ENCODE measurements around the gene TJP3.
"Not testable (repeated sequence)": the region's sequence is repeated elsewhere in the genome, so short reads cannot be mapped to it uniquely, and the experiment has no call there.

The TJP3 gene

DNA sequence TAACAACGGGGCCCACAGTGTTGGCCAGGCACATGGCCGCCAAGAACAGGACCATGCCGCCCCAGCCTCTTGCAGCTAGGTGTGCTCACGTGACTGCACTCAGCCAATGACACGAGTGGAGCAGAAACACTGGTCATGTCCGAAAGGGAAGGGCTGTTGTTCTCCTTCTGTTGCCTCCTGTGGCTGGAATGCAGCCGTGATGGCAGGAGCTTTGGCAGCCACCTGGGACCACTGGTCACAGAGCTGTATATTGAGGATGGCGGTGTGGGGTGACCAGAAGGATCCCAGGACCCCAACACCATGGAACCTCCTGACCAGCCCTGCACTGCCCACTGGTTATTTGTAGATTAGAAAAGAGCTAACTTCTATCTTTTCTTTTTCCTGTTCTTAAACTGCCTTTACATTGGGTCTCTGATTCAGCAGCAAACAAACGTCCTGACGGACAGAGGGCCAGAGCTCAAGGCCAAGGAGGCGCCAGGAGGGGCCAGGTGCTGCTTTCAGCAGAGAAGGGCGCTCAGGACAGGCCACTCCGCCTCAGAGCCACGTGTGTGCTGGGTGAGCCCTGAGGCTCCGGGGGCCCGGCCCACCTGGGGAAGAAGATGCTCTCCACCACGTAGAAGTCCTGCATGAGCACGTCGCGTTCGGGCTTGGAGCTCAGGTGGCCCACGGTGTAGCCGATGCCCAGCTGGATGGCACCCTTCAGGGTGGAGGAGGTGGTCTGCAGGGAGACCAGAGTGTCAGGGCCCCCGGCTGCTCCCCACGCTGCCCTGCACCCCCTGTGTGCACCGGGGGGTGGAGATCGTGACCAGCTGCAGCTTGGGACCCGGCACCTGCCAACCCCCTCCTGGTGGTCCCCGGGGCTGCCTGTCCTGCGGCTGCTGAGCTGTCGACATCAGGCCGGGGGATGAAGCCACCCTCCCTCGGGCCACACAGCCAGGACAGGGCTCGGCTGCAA is 46.6 kb upstream of the TJP3 start:
- ChIA-PET POLR2A (ENCODE audit: low non-redundant PET) (no interaction called here), CTCF (interaction anchor here (0.6 to 1.3 kb wide), 2 partner anchors 187 to 218 kb away, joined by 3 to 6 read pairs; no protein-coding TSS in a partner anchor)
- H3K27ac ChIP-seq: no peak overlapping the region; the same call in 1 of the 2 replicates
- TF ChIP-seq, protein P1, sequence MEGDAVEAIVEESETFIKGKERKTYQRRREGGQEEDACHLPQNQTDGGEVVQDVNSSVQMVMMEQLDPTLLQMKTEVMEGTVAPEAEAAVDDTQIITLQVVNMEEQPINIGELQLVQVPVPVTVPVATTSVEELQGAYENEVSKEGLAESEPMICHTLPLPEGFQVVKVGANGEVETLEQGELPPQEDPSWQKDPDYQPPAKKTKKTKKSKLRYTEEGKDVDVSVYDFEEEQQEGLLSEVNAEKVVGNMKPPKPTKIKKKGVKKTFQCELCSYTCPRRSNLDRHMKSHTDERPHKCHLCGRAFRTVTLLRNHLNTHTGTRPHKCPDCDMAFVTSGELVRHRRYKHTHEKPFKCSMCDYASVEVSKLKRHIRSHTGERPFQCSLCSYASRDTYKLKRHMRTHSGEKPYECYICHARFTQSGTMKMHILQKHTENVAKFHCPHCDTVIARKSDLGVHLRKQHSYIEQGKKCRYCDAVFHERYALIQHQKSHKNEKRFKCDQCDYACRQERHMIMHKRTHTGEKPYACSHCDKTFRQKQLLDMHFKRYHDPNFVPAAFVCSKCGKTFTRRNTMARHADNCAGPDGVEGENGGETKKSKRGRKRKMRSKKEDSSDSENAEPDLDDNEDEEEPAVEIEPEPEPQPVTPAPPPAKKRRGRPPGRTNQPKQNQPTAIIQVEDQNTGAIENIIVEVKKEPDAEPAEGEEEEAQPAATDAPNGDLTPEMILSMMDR (conservative IDR thresholded peaks at IDR 0.05; ENCODE audit: low read depth): no peak
- DNase-seq (ENCODE audit: low spot score): no peak

DNA sequence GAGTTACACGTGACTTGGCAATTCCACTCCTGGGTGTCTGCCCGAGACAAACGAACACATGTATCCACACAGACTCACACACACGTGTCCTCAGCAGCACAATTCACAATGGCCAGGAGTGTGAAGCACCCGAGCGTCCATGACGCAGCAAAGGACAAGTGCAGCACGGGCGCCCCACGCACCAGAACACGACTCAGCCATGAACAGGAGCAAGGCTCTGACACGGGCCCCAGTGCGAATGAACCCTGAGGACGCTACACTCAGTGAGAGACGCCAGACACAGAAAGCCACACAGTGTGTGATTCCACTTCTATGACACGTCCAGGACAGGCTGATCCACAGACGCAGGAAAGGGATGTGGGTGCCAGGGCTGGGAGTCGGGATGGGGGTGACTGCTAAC is 44.3 kb upstream of the TJP3 start:
- no peak overlapping the region for H3K27ac ChIP-seq
- ChIA-PET CTCF (no interaction called here), POLR2A (ENCODE audit: low non-redundant PET) (no interaction called here)
- no peak for DNase-seq (ENCODE audit: low spot score)
- TF ChIP-seq, protein P1 (conservative IDR thresholded peaks at IDR 0.05; ENCODE audit: low read depth): no peak

DNA sequence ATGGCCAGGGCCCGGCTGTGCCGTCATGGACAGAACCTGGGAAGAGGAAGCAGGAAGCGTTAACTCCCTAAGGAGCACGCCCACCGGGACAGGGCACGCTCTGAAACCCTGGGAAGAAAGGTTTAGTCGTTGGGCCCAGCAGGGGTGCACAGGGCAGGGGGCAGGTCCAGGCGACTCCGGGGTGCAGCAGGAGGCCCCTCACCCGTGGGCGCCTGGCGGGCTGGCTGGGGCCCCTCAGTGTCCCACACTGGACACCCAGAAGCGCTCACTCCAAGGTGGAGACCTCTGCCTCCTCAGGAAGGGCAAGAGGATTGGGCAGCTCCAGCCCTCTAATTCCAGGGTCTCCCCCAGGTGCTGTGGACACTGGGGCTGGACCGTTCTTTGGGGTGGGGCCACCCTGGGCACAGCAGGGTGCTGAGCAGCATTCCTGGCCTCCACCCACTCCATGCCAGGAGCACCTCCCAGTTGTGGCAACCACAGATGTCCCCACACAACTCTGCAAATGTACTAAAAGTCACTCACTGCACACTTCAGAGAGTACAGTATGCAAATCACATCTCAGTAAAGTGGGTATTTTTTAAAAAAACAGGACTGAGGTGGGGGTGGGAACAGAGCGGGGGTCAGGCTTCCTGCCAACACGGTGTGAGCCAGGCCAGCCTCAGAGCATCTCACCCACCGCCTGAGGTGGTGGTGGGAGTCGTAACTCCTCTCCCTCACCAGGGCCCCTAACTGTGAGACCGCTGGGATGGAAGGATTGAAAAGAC is 43.1 kb upstream of the TJP3 start:
- no peak overlapping the region for H3K27ac ChIP-seq
- CTCF ChIA-PET: interaction anchor here (0.6 kb wide), 2 partner anchors 12 to 690 kb away, joined by 3 to 4 read pairs; no protein-coding TSS in a partner anchor
- TF ChIP-seq, protein P1 (conservative IDR thresholded peaks at IDR 0.05; ENCODE audit: low read depth): no peak
- DNase-seq (ENCODE audit: low spot score): no peak
- POLR2A ChIA-PET (ENCODE audit: low non-redundant PET): no interaction called here

- DNase-seq (ENCODE audit: low spot score): peak; percentile 62
- TF ChIP-seq, protein P1 (conservative IDR thresholded peaks at IDR 0.05; ENCODE audit: low read depth): peak; percentile 90
- no peak overlapping the region for H3K27ac ChIP-seq
- CTCF ChIA-PET: interaction anchor here (0.6 to 1.5 kb wide), 6 partner anchors 9 to 225 kb away, joined by 3 to 6 read pairs (median 4); partner anchors contain the start of gene TJP3
- POLR2A ChIA-PET (ENCODE audit: low non-redundant PET): no interaction called here
Observed at GRCh38 chr19:3665681-3666544, 42.3 kb upstream of the TJP3 start.

DNA sequence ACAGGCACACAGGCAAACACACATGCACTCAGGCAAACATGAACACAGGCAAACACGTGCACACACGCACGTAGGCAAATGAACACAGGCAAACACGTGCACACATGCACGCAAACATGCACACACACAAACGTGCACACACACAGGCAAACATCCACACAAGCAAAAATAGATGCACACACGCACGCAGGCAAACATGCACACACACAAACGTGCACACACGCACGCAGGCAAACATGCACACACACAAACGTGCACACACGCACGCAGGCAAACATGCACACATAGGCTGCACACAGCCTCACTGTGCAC is 41.7 kb upstream of the TJP3 start:
- CTCF ChIA-PET: interaction anchor here (0.6 to 1.5 kb wide), 6 partner anchors 10 to 224 kb away, joined by 3 to 6 read pairs (median 4); partner anchors contain the start of gene TJP3
- DNase-seq (ENCODE audit: low spot score); H3K27ac ChIP-seq; POLR2A ChIA-PET (ENCODE audit: low non-redundant PET): not testable (repeated sequence)

- no peak overlapping the region; the same call in 1 of the 2 replicates for H3K27ac ChIP-seq
- TF ChIP-seq, protein P1 (conservative IDR thresholded peaks at IDR 0.05; ENCODE audit: low read depth): no peak
- CTCF ChIA-PET: interaction anchor here (0.5 to 1.5 kb wide), 2 partner anchors 10 to 185 kb away, joined by 3 to 6 read pairs; no protein-coding TSS in a partner anchor
- no peak for DNase-seq (ENCODE audit: low spot score)
- POLR2A ChIA-PET (ENCODE audit: low non-redundant PET): no interaction called here
Observed at GRCh38 chr19:3667037-3667638, 41.0 kb upstream of the TJP3 start.
